Activated CD8-positive, alpha-beta memory T cell treated with anti-CD3 and anti-CD28 coated beads, Interleukin-2, amount 10 ng/mL, durations not matched to agents 7 days and 5 days (primary cell): Measurements from ENCODE around the gene STXBP5. TPM values are rescaled to one million over a fixed set of nuclear protein-coding genes. Genes with fewer than 3 reads are reported as not detected.

Source experiments
- ATAC-seq: fragments of 150-1000 bp; cut with Tn5 transposase; one replicate; pipeline ENCODE4 v1.10.0; 2021; ENCODE audit warnings: moderate library complexity
- CTCF ChIA-PET: fragments of 350-600 bp; sonication (Branson Sonifier 250); formaldehyde crosslinking; loops from one replicate; lab custom pipeline; 2021; ENCODE audit warnings: antibody characterized with exemption; lab: Charles Lee
- DNase-seq: peaks from one replicate; pipeline ENCODE4 v3.0.0-alpha.2; 2020
- H3K27ac Mint-ChIP-seq: one replicate; pipeline ENCODE4 v1.8.0; 2021; ENCODE audit warnings: mild to moderate bottlenecking, mixed read lengths
- H3K27me3 Mint-ChIP-seq: one replicate; pipeline ENCODE4 v1.8.0; 2021; ENCODE audit warnings: mixed read lengths
- H3K36me3 Mint-ChIP-seq: one replicate; pipeline ENCODE4 v1.8.0; 2021; ENCODE audit warnings: mild to moderate bottlenecking, mixed read lengths
- H3K4me1 Mint-ChIP-seq: one replicate; pipeline ENCODE4 v1.8.0; 2021; ENCODE audit warnings: mixed read lengths
- H3K4me3 Mint-ChIP-seq: one replicate; pipeline ENCODE4 v1.8.0; 2021; ENCODE audit warnings: mild to moderate bottlenecking, moderate library complexity, mixed read lengths
- H3K9me3 Mint-ChIP-seq: one replicate; pipeline ENCODE4 v1.8.0; 2022; ENCODE audit warnings: low read depth, mixed read lengths
- total RNA-seq, 2 experiments: library from RNA; stranded (reverse); gene quantifications; one replicate each; pipeline ENCODE4 v1.2.3, GENCODE V29; 2021

STXBP5 gene
- total RNA-seq, 2 experiments from 2014 or later, result 16.1 to 22.6 TPM

GRCh38 chr6:147322299-147323162 lies 118.3 kb downstream of the STXBP5 start:
- CTCF ChIA-PET, result no interaction called here
- Mint-ChIP-seq H3K36me3 (peaks cover 20% of the 10 kb centered on the region), H3K9me3 (no peaks in the 10 kb centered on the region), H3K27me3 (no peaks in the 10 kb centered on the region), H3K4me1 (peaks cover 14% of the 10 kb centered on the region), H3K4me3 (peak overlapping the region; percentile 53), H3K27ac (peak overlapping the region; percentile 72)
- ATAC-seq, result peak; percentile 89
- no peak for DNase-seq

- ATAC-seq, result no peak
Measured at GRCh38 chr6:147325557-147325956, 121.3 kb downstream of the STXBP5 start.

GRCh38 chr6:147331401-147331800 lies 127.2 kb downstream of the STXBP5 start:
- peaks cover 19% of the 10 kb centered on the region for H3K36me3 Mint-ChIP-seq
- CTCF ChIA-PET, result interaction anchor here (0.6 kb wide), 1 partner anchor 31 kb away, joined by 3 read pairs; no protein-coding TSS in a partner anchor
- no peak overlapping the region for H3K4me3 Mint-ChIP-seq
- H3K4me1 Mint-ChIP-seq, result no peaks in the 10 kb centered on the region
- H3K27ac Mint-ChIP-seq, result no peak overlapping the region
- H3K9me3 Mint-ChIP-seq, result no peaks in the 10 kb centered on the region
- H3K27me3 Mint-ChIP-seq, result no peaks in the 10 kb centered on the region
- DNase-seq (no peak), ATAC-seq (no peak)

More at GRCh38 chr6:147325557-147325956, 121.3 kb downstream of the STXBP5 start:
- DNase-seq, result no peak
- Mint-ChIP-seq H3K4me3 (no peak overlapping the region), H3K36me3 (peaks cover 22% of the 10 kb centered on the region), H3K9me3 (no peaks in the 10 kb centered on the region), H3K27me3 (no peaks in the 10 kb centered on the region), H3K27ac (no peak overlapping the region), H3K4me1 (peaks cover 14% of the 10 kb centered on the region)
- CTCF ChIA-PET, result no interaction called here

- CTCF ChIA-PET, result no interaction called here
- H3K9me3 Mint-ChIP-seq, result no peaks in the 10 kb centered on the region
- peaks cover 16% of the 10 kb centered on the region for H3K36me3 Mint-ChIP-seq
- H3K4me3 Mint-ChIP-seq, result no peak overlapping the region
- peaks cover 2% of the 10 kb centered on the region for H3K4me1 Mint-ChIP-seq
- no peak for DNase-seq
- no peak for ATAC-seq
- no peaks in the 10 kb centered on the region for H3K27me3 Mint-ChIP-seq
- no peak overlapping the region for H3K27ac Mint-ChIP-seq
Measured at GRCh38 chr6:147337921-147338320, 133.7 kb downstream of the STXBP5 start.

- Mint-ChIP-seq H3K27me3 (no peaks in the 10 kb centered on the region), H3K9me3 (no peaks in the 10 kb centered on the region), H3K4me3 (no peak overlapping the region), H3K36me3 (peaks cover 20% of the 10 kb centered on the region), H3K4me1 (peaks cover 2% of the 10 kb centered on the region), H3K27ac (no peak overlapping the region)
- ATAC-seq (no peak), DNase-seq (no peak)
- CTCF ChIA-PET, result interaction anchor here (0.5 to 1.0 kb wide), 2 partner anchors 14 to 350 kb away, joined by 3 to 4 read pairs; no protein-coding TSS in a partner anchor
Measured at GRCh38 chr6:147341486-147341885, 137.3 kb downstream of the STXBP5 start.

- ATAC-seq, result no peak
- CTCF ChIA-PET, result no interaction called here
- Mint-ChIP-seq H3K9me3 (no peaks in the 10 kb centered on the region), H3K27me3 (no peaks in the 10 kb centered on the region), H3K4me3 (no peak overlapping the region), H3K36me3 (peaks cover 11% of the 10 kb centered on the region), H3K4me1 (peaks cover 2% of the 10 kb centered on the region), H3K27ac (no peak overlapping the region)
- no peak for DNase-seq
Measured at GRCh38 chr6:147345902-147346301, 141.7 kb downstream of the STXBP5 start.

GRCh38 chr6:147347179-147347881 lies 143.1 kb downstream of the STXBP5 start:
- H3K27ac Mint-ChIP-seq, result no peak overlapping the region

GRCh38 chr6:147347882-147348575 lies 143.8 kb downstream of the STXBP5 start:
- CTCF ChIA-PET, result interaction anchor here (0.5 kb wide), 1 partner anchor 1208 kb away, joined by 5 read pairs; no protein-coding TSS in a partner anchor
- no peak overlapping the region for H3K4me3 Mint-ChIP-seq
- peaks cover 6% of the 10 kb centered on the region for H3K36me3 Mint-ChIP-seq

More at GRCh38 chr6:147347179-147347881, 143.1 kb downstream of the STXBP5 start:
- Mint-ChIP-seq H3K27me3 (no peaks in the 10 kb centered on the region), H3K9me3 (no peaks in the 10 kb centered on the region), H3K36me3 (peaks cover 6% of the 10 kb centered on the region), H3K4me3 (no peak overlapping the region), H3K4me1 (no peaks in the 10 kb centered on the region)
- no peak for ATAC-seq
- CTCF ChIA-PET, result interaction anchor here (0.5 kb wide), 1 partner anchor 1207 kb away, joined by 5 read pairs; no protein-coding TSS in a partner anchor
- no peak for DNase-seq

GRCh38 chr6:147361311-147361981 lies 157.2 kb downstream of the STXBP5 start:
- no peak for ATAC-seq
- H3K9me3 Mint-ChIP-seq, result peaks cover 2% of the 10 kb centered on the region
- H3K4me3 Mint-ChIP-seq, result no peak overlapping the region
- no peaks in the 10 kb centered on the region for H3K4me1 Mint-ChIP-seq
- H3K36me3 Mint-ChIP-seq, result peaks cover 30% of the 10 kb centered on the region
- H3K27ac Mint-ChIP-seq, result no peak overlapping the region
- no peaks in the 10 kb centered on the region for H3K27me3 Mint-ChIP-seq
- CTCF ChIA-PET, result interaction anchor here (0.6 kb wide), 1 partner anchor 30 kb away, joined by 3 read pairs; no protein-coding TSS in a partner anchor
- DNase-seq, result no peak

More at GRCh38 chr6:147347882-147348575, 143.8 kb downstream of the STXBP5 start:
- H3K27ac Mint-ChIP-seq, result no peak overlapping the region
- DNase-seq (no peak), ATAC-seq (no peak)
- H3K9me3 Mint-ChIP-seq, result no peaks in the 10 kb centered on the region
- no peaks in the 10 kb centered on the region for H3K27me3 Mint-ChIP-seq
- H3K4me1 Mint-ChIP-seq, result no peaks in the 10 kb centered on the region

GRCh38 chr6:147366290-147366689 lies 162.1 kb downstream of the STXBP5 start:
- no peaks in the 10 kb centered on the region for H3K27me3 Mint-ChIP-seq
- DNase-seq (no peak), ATAC-seq (no peak)
- no peaks in the 10 kb centered on the region for H3K4me1 Mint-ChIP-seq
- no peaks in the 10 kb centered on the region for H3K9me3 Mint-ChIP-seq
- H3K27ac Mint-ChIP-seq, result no peak overlapping the region
- CTCF ChIA-PET, result no interaction called here
- H3K4me3 Mint-ChIP-seq, result no peak overlapping the region
- peaks cover 12% of the 10 kb centered on the region for H3K36me3 Mint-ChIP-seq

GRCh38 chr6:147371325-147371724 lies 167.1 kb downstream of the STXBP5 start:
- no peak for DNase-seq
- ATAC-seq, result no peak
- H3K27ac Mint-ChIP-seq, result no peak overlapping the region
- no peaks in the 10 kb centered on the region for H3K9me3 Mint-ChIP-seq
- H3K4me3 Mint-ChIP-seq, result no peak overlapping the region
- no peaks in the 10 kb centered on the region for H3K27me3 Mint-ChIP-seq
- CTCF ChIA-PET, result no interaction called here
- no peaks in the 10 kb centered on the region for H3K4me1 Mint-ChIP-seq
- peaks cover 11% of the 10 kb centered on the region for H3K36me3 Mint-ChIP-seq

GRCh38 chr6:147372806-147373205 lies 168.6 kb downstream of the STXBP5 start:
- Mint-ChIP-seq H3K4me3 (no peak overlapping the region), H3K36me3 (peaks cover 13% of the 10 kb centered on the region), H3K4me1 (no peaks in the 10 kb centered on the region), H3K27me3 (no peaks in the 10 kb centered on the region), H3K9me3 (no peaks in the 10 kb centered on the region), H3K27ac (no peak overlapping the region)
- CTCF ChIA-PET, result no interaction called here
- ATAC-seq, result no peak
- no peak for DNase-seq
